ENCODE measurements around the gene PHF20. TPM values are rescaled to one million over a fixed set of nuclear protein-coding genes. Genes with fewer than 3 reads are reported as not detected.

Gene PHF20
- total RNA-seq, 2 experiments from 2014 or later, result 119 to 126 TPM

DNA sequence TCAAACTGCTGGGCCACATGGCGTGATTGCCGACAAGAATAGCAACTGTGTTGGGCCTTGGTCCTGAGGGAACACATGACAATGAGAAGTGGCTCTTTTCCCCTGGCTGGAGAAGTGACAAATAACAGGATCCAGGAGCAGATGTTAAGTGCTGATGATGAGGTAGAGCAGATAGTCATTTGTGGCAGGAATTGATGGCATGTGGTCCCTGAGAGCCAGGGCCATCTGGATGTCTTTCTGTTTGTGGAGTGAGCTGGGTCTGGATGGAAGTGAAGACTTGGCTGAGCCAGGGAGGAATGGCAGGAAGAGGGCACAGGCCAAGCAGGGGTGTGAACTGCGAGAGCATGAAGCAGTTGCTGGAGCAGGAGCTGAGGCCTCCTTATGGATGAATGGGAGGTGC, 114.7 kb downstream of the PHF20 start:
- DNase-seq (no peak), ATAC-seq (ENCODE audit: poor library complexity) (no peak)
- no peaks in the 10 kb centered on the region for H3K4me1 ChIP-seq (ENCODE audit: insufficient read depth, low read length)
- no peak overlapping the region for H3K4me3 Mint-ChIP-seq
- TF ChIP-seq, protein P1, sequence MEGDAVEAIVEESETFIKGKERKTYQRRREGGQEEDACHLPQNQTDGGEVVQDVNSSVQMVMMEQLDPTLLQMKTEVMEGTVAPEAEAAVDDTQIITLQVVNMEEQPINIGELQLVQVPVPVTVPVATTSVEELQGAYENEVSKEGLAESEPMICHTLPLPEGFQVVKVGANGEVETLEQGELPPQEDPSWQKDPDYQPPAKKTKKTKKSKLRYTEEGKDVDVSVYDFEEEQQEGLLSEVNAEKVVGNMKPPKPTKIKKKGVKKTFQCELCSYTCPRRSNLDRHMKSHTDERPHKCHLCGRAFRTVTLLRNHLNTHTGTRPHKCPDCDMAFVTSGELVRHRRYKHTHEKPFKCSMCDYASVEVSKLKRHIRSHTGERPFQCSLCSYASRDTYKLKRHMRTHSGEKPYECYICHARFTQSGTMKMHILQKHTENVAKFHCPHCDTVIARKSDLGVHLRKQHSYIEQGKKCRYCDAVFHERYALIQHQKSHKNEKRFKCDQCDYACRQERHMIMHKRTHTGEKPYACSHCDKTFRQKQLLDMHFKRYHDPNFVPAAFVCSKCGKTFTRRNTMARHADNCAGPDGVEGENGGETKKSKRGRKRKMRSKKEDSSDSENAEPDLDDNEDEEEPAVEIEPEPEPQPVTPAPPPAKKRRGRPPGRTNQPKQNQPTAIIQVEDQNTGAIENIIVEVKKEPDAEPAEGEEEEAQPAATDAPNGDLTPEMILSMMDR (IDR thresholded peaks at IDR 0.05), result no peak
- H3K4me1 Mint-ChIP-seq (ENCODE audit: low read depth), result peaks cover 8% of the 10 kb centered on the region
- intact Hi-C loops (cut with DNase I, micrococcal nuclease), result loop anchor here (5.0 to 10.0 kb wide), 2 partner anchors 154 to 282 kb away; no protein-coding TSS in a partner anchor
- no peak overlapping the region for H3K4me3 ChIP-seq (ENCODE audit: low read length)
- H3K27me3 Mint-ChIP-seq, result no peaks in the 10 kb centered on the region
- H3K27me3 ChIP-seq (ENCODE audit: control insufficient read depth in 1 of 2, insufficient read depth in 2 of 2, low read length in 2 of 2), result no peaks in the 10 kb centered on the region
- peaks cover 23% of the 10 kb centered on the region for H3K36me3 ChIP-seq (ENCODE audit: insufficient read depth, low read length)
- peaks cover 31% of the 10 kb centered on the region for H3K36me3 Mint-ChIP-seq (ENCODE audit: low read depth)
- H3K9me3 ChIP-seq (ENCODE audit: control insufficient read depth in 1 of 2, insufficient read depth in 1 of 2, low read length in 2 of 2), result no peaks in the 10 kb centered on the region
- H3K27ac ChIP-seq (ENCODE audit: low read depth in 1 of 2, low read length in 2 of 2), result no peak overlapping the region
- CTCF ChIA-PET, result interaction anchor here (0.9 kb wide), 1 partner anchor 440 kb away, joined by 4 read pairs; no protein-coding TSS in a partner anchor
- POLR2A ChIA-PET, result no interaction called here
- H3K9me3 Mint-ChIP-seq, result no peaks in the 10 kb centered on the region
- H3K27ac Mint-ChIP-seq, result no peak overlapping the region

DNA sequence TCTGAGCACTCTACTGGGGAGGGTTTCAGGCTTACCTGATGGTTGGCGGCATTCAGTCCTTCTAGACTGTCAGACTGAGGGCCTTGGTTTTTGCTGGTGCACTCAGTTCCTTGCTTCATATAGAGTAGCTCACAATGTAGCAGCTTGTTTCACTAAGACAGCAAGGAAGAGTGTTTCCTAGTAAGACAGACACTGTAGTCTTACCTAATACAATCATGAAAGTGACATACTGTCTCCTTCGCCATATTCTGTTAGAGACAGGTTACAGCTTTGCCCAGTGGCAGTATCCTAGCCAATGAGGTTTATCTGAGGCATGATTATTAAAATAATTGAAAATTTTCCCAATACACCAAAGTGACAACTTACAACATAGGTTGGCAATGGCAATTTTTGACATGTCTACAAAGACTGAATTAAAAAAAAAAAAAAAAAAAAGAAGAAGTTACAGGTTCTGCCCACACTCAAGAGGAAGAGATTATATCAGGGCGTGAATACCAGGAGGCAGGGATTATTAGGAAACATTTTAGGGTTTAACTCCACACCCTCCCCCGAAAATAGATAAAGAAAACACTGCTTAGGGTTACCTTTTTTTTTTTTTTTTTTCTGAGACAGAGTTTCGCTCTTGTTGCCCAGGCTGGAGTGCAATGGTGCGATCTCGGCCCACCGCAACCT, 115.7 kb downstream of the PHF20 start:
- Mint-ChIP-seq H3K27ac (no peak overlapping the region), H3K27me3 (no peaks in the 10 kb centered on the region), H3K4me1 (ENCODE audit: low read depth) (peaks cover 8% of the 10 kb centered on the region), H3K36me3 (ENCODE audit: low read depth) (peaks cover 34% of the 10 kb centered on the region), H3K4me3 (no peak overlapping the region), H3K9me3 (no peaks in the 10 kb centered on the region)
- H3K27me3 ChIP-seq (ENCODE audit: control insufficient read depth in 1 of 2, insufficient read depth in 2 of 2, low read length in 2 of 2), result no peaks in the 10 kb centered on the region
- H3K4me3 ChIP-seq (ENCODE audit: low read length), result no peak overlapping the region
- ChIA-PET POLR2A (no interaction called here), CTCF (no interaction called here)
- no peak overlapping the region for H3K27ac ChIP-seq (ENCODE audit: low read depth in 1 of 2, low read length in 2 of 2)
- H3K4me1 ChIP-seq (ENCODE audit: insufficient read depth, low read length), result no peaks in the 10 kb centered on the region
- no peaks in the 10 kb centered on the region for H3K9me3 ChIP-seq (ENCODE audit: control insufficient read depth in 1 of 2, insufficient read depth in 1 of 2, low read length in 2 of 2)
- TF ChIP-seq, protein P1 (IDR thresholded peaks at IDR 0.05), result no peak
- no peak for ATAC-seq (ENCODE audit: poor library complexity)
- intact Hi-C loops (cut with DNase I, micrococcal nuclease), result loop anchor here (5.0 to 10.0 kb wide), 2 partner anchors 155 to 283 kb away; no protein-coding TSS in a partner anchor
- peaks cover 23% of the 10 kb centered on the region for H3K36me3 ChIP-seq (ENCODE audit: insufficient read depth, low read length)
- DNase-seq, result no peak

DNA sequence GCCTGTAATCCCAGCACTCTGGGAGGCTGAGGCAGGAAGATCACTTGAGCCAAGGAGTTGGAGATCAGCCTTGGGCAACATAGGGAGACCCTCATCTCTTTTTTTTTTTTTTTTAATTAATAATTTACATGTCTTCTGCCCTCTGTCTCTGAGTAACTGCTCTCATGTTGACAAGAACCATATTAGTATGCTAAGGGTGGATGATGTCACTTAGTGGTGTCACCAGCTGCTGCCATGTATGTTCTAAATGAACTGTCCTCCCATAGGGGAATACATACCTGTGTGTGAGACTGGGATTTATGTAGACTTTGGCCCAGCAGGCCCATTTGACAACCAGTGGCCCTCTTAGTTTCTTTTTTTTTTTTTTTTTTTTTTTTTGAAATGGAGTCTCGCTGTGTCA, 116.8 kb downstream of the PHF20 start:
- H3K27me3 ChIP-seq (ENCODE audit: control insufficient read depth in 1 of 2, insufficient read depth in 2 of 2, low read length in 2 of 2), result no peaks in the 10 kb centered on the region
- TF ChIP-seq, protein P1 (IDR thresholded peaks at IDR 0.05), result no peak
- H3K9me3 ChIP-seq (ENCODE audit: control insufficient read depth in 1 of 2, insufficient read depth in 1 of 2, low read length in 2 of 2), result no peaks in the 10 kb centered on the region
- CTCF ChIA-PET, result interaction anchor here (0.7 kb wide), 1 partner anchor 59 kb away, joined by 4 read pairs; no protein-coding TSS in a partner anchor
- no peak for ATAC-seq (ENCODE audit: poor library complexity)
- Mint-ChIP-seq H3K36me3 (ENCODE audit: low read depth) (peaks cover 37% of the 10 kb centered on the region), H3K27me3 (no peaks in the 10 kb centered on the region), H3K4me3 (no peak overlapping the region), H3K4me1 (ENCODE audit: low read depth) (peaks cover 7% of the 10 kb centered on the region), H3K27ac (no peak overlapping the region), H3K9me3 (no peaks in the 10 kb centered on the region)
- POLR2A ChIA-PET, result no interaction called here
- H3K4me3 ChIP-seq (ENCODE audit: low read length), result no peak overlapping the region
- H3K27ac ChIP-seq (ENCODE audit: low read depth in 1 of 2, low read length in 2 of 2), result no peak overlapping the region
- DNase-seq, result no peak
- H3K4me1 ChIP-seq (ENCODE audit: insufficient read depth, low read length), result no peaks in the 10 kb centered on the region
- intact Hi-C loops (cut with DNase I, micrococcal nuclease), result loop anchor here (5.0 to 10.0 kb wide), 2 partner anchors 156 to 284 kb away; no protein-coding TSS in a partner anchor
- peaks cover 21% of the 10 kb centered on the region for H3K36me3 ChIP-seq (ENCODE audit: insufficient read depth, low read length)

Data from CD4-positive, alpha-beta T cell (primary cell).